Activated naive CD8-positive, alpha-beta T cell treated with anti-CD3 and anti-CD28 coated beads for 36 hours (primary cell): ENCODE measurements around the gene ZNF708. TPM values are rescaled to one million over a fixed set of nuclear protein-coding genes. Genes with fewer than 3 reads are reported as not detected.
A peak's percentile ranks its signal among the peaks of the same experiment; 100 is the strongest.
"Not testable (repeated sequence)": the region's sequence is repeated elsewhere in the genome, so short reads cannot be mapped to it uniquely, and the experiment has no call there.

ENCODE experiments used
- DNase-seq: peaks from one replicate; pipeline ENCODE4 v3.0.0; 2021
- H3K27ac Mint-ChIP-seq: one replicate; pipeline ENCODE4 v1.8.0; 2022; ENCODE audit warnings: mild to moderate bottlenecking, moderate library complexity, mixed read lengths
- H3K27me3 Mint-ChIP-seq: one replicate; pipeline ENCODE4 v1.8.0; 2022; ENCODE audit warnings: mild to moderate bottlenecking, mixed read lengths
- H3K36me3 Mint-ChIP-seq: one replicate; pipeline ENCODE4 v1.8.0; 2021; ENCODE audit warnings: mild to moderate bottlenecking, mixed read lengths
- H3K4me1 Mint-ChIP-seq: one replicate; pipeline ENCODE4 v1.8.0; 2021; ENCODE audit warnings: mixed read lengths
- H3K4me3 Mint-ChIP-seq: one replicate; pipeline ENCODE4 v1.8.0; 2022; ENCODE audit warnings: mild to moderate bottlenecking, moderate library complexity, mixed read lengths
- H3K9me3 Mint-ChIP-seq: one replicate; pipeline ENCODE4 v1.8.0; 2022; ENCODE audit warnings: mixed read lengths
- total RNA-seq, 2 experiments: library from RNA; stranded (reverse); gene quantifications; one replicate each; pipeline ENCODE4 v1.2.3, GENCODE V29; 2021

Gene ZNF708
- total RNA-seq, 2 experiments from 2014 or later: 12.1 to 12.7 TPM

DNA sequence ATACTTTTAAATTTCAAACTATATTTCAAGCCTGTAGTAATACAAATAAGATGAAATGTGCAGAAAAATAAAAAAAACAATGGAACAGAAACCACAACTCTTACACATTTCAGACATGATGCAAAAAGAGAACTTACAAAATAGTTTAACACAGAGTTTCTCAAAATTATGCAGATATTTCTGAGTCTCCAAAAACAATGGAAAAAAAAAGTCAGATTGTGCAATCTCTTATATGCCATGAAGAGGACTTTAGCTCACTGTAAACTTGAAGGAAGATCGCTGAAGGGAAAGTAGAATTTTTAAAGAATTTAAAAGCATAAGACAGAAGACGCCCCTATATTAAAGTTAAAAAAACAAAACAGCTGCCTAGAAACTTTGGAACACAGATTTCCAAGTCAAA, 20.4 kb downstream of the ZNF708 start:
- Mint-ChIP-seq H3K9me3 (peaks cover 16% of the 10 kb centered on the region), H3K36me3 (peaks cover 81% of the 10 kb centered on the region)

GRCh38 chr19:21306881-21307479, 22.2 kb downstream of the ZNF708 start:
- not testable (repeated sequence) for H3K27me3 Mint-ChIP-seq, H3K4me3 Mint-ChIP-seq, H3K27ac Mint-ChIP-seq, DNase-seq
- Mint-ChIP-seq H3K4me1 (peaks cover 14% of the 10 kb centered on the region), H3K9me3 (peaks cover 14% of the 10 kb centered on the region), H3K36me3 (peaks cover 78% of the 10 kb centered on the region)

More for the DNA sequence above, 20.4 kb downstream of the ZNF708 start:
- Mint-ChIP-seq H3K4me3 (no peak overlapping the region), H3K27me3 (no peaks in the 10 kb centered on the region), H3K4me1 (peaks cover 16% of the 10 kb centered on the region), H3K27ac (peak overlapping the region; percentile 54)
- no peak for DNase-seq

DNA sequence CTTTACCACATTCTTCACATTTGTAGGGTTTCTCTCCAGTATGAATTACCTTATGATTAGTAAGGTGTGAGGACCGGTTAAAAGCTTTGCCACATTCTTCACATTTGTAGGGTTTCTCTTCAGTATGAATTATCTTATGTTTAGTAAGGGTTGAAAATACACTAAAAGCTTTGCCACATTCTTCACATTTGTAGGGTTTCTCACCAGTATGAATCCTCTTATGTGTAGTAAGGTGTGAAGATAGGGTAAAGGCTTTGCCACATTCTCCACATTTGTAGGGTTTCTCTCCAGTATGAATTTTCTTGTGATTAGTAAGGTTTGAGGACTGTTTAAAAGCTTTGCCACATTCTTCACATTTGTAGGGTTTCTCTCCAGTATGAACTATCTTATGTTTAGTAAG, 35.4 kb downstream of the ZNF708 start:
- H3K27ac Mint-ChIP-seq: not testable (repeated sequence)
- peaks cover 42% of the 10 kb centered on the region for H3K9me3 Mint-ChIP-seq

GRCh38 chr19:21269813-21270212, 59.4 kb downstream of the ZNF708 start:
- no peaks in the 10 kb centered on the region for H3K27me3 Mint-ChIP-seq
- DNase-seq: no peak
- H3K36me3 Mint-ChIP-seq: peaks cover 3% of the 10 kb centered on the region
- no peak overlapping the region for H3K27ac Mint-ChIP-seq
- H3K4me3 Mint-ChIP-seq: no peak overlapping the region
- no peaks in the 10 kb centered on the region for H3K4me1 Mint-ChIP-seq
- peaks cover 23% of the 10 kb centered on the region for H3K9me3 Mint-ChIP-seq

More for the DNA sequence above, 35.4 kb downstream of the ZNF708 start:
- DNase-seq, H3K27me3 Mint-ChIP-seq, H3K4me1 Mint-ChIP-seq, H3K4me3 Mint-ChIP-seq: not testable (repeated sequence)
- H3K36me3 Mint-ChIP-seq: peaks cover 69% of the 10 kb centered on the region

DNA sequence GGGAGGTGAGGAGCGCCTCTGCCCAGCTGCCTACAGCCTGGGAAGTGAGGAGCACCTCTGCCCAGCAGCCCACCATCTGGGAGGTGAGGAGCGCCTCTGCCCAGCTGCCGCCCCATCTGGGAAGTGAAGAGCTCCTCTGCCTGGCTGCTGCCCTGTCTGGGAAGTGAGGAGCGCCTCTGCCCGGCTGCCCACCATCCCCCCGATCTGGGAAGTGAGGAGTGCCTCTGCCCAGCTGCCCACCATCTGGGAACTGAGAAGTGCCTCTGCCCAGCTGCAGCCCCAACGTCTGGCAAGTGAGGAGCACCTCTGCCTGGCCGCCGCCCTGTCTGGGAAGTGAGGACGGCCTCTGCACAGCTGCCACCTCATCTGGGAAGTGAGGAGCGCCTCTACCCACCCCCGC, 64.3 kb downstream of the ZNF708 start:
- no peak overlapping the region for H3K27ac Mint-ChIP-seq
- peaks cover 17% of the 10 kb centered on the region for H3K9me3 Mint-ChIP-seq
- H3K27me3 Mint-ChIP-seq: no peaks in the 10 kb centered on the region
- no peaks in the 10 kb centered on the region for H3K4me1 Mint-ChIP-seq
- no peak for DNase-seq
- H3K36me3 Mint-ChIP-seq: peaks cover 1% of the 10 kb centered on the region
- H3K4me3 Mint-ChIP-seq: no peak overlapping the region

GRCh38 chr19:21264416-21264815, 64.8 kb downstream of the ZNF708 start:
- H3K27ac Mint-ChIP-seq: no peak overlapping the region
- H3K9me3 Mint-ChIP-seq: peaks cover 17% of the 10 kb centered on the region
- H3K4me3 Mint-ChIP-seq: no peak overlapping the region
- no peaks in the 10 kb centered on the region for H3K27me3 Mint-ChIP-seq
- H3K4me1 Mint-ChIP-seq: no peaks in the 10 kb centered on the region
- H3K36me3 Mint-ChIP-seq: peaks cover 1% of the 10 kb centered on the region
- DNase-seq: no peak

DNA sequence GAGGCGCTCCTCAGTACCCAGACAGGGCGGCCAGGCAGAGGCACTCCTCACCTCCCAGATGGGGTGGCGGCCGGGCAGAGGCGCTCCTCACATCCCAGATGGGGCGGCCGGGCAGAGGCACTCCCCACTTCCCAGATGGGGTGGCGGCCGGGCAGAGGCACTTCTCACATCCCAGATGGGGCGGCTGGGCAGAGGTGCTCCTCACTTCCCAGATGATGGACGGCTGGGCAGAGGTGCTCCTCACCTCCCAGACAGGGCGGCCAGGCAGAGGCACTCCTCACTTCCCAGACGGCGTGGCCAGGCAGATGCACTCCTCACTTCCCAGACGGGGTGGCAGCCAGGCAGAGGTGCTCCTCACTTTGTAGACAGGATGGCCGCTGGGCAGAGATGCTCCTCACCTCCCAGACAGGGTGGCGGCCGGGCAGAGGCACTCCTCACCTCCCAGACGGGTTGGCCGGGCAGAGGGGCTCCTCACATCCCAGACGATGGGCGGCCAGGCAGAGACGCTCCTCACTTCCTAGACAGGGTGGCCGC, 68.3 kb downstream of the ZNF708 start:
- peaks cover 17% of the 10 kb centered on the region for H3K9me3 Mint-ChIP-seq
- not testable (repeated sequence) for DNase-seq

DNA sequence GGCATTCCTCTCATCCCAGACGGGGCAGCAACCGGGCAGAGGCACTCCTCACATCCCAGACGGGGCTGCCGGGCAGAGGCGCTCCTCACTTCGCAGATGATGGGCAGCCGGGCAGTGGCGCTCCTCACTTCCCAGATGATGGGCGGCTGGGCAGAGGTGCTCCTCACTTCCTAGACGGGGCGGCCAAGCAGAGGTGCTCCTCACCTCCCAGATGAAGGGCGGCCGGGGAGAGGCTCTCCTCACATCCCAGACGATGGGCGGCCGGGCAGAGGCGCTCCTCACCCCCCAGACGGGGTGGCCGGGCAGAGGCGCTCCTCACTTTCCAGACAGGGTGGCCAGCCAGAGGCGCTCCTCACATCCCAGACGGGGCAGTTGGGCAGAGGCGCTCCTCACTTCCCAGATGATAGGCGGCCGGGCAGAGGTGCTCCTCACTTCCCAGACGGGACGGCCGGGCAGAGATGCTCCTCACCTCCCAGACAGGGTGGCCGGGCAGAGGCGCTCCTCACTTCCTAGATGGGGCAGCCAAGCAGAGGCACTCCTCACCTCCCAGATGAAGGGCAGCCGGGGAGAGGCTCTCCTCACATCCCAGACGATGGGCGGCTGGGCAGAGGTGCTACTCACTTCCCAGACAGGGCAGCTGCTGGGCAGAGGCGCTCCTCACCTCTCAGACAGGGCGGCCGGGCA, 68.9 kb downstream of the ZNF708 start:
- Mint-ChIP-seq H3K9me3 (peaks cover 17% of the 10 kb centered on the region), H3K4me3 (no peak overlapping the region), H3K27ac (no peak overlapping the region), H3K4me1 (no peaks in the 10 kb centered on the region), H3K36me3 (peaks cover 1% of the 10 kb centered on the region), H3K27me3 (no peaks in the 10 kb centered on the region)
- DNase-seq: no peak

More for the DNA sequence above, 68.3 kb downstream of the ZNF708 start:
- not testable (repeated sequence) for H3K4me3 Mint-ChIP-seq, H3K4me1 Mint-ChIP-seq, H3K27ac Mint-ChIP-seq, H3K27me3 Mint-ChIP-seq, H3K36me3 Mint-ChIP-seq

- not testable (repeated sequence) for H3K4me1 Mint-ChIP-seq, DNase-seq, H3K4me3 Mint-ChIP-seq, H3K36me3 Mint-ChIP-seq, H3K27ac Mint-ChIP-seq, H3K27me3 Mint-ChIP-seq
- peaks cover 17% of the 10 kb centered on the region for H3K9me3 Mint-ChIP-seq
Measured at GRCh38 chr19:21259421-21260124, 69.6 kb downstream of the ZNF708 start.

GRCh38 chr19:21256722-21257121, 72.5 kb downstream of the ZNF708 start:
- H3K4me1 Mint-ChIP-seq: no peaks in the 10 kb centered on the region

More at GRCh38 chr19:21256722-21257121, 72.5 kb downstream of the ZNF708 start:
- Mint-ChIP-seq H3K27ac (no peak overlapping the region), H3K4me3 (no peak overlapping the region), H3K27me3 (no peaks in the 10 kb centered on the region), H3K36me3 (no peaks in the 10 kb centered on the region), H3K9me3 (peaks cover 10% of the 10 kb centered on the region)
- DNase-seq: no peak

Other genes starting within 250 kb of the ZNF708 start
- 10 to 100 TPM; 18.8 to 20.5 TPM for gene ZNF714, start 247.2 kb downstream of the ZNF708 start, total RNA-seq
- gene ZNF431, start 187.4 kb downstream of the ZNF708 start, total RNA-seq: 10 to 100 TPM; 16.0 to 20.2 TPM
- gene ZNF738, start 29.6 kb upstream of the ZNF708 start, total RNA-seq: 10 to 100 TPM in 1 of 2 experiments, 1 to 10 TPM in 1; 9.2 to 10.5 TPM
- gene ZNF493, start 67.7 kb upstream of the ZNF708 start, total RNA-seq: 10 to 100 TPM in 1 of 2 experiments, 1 to 10 TPM in 1; 10.0 to 10.4 TPM
- gene ZNF429, start 176.2 kb upstream of the ZNF708 start, total RNA-seq: 1 to 10 TPM; 4.7 to 6.7 TPM